ENCODE results near the gene DENND4A.

DNA sequence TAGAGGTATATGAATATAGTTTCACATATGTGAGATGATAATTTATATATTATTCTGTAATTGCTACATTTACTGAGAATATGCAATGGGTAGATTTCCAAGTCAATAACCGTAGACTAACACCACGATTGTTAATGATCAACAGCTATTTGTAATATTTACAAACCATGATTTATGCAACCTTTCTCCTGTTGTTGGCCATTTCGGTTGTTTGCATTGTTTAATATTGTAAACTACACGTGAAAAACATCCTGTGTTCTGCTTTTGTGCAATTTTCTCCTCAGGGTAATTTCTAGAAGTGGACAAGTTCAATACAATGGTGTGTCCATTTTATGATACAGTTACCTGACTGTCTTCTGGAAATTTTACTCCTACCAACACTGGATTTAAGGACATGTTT lies 47.9 kb upstream of the DENND4A start:
- TF ChIP-seq, protein P1, sequence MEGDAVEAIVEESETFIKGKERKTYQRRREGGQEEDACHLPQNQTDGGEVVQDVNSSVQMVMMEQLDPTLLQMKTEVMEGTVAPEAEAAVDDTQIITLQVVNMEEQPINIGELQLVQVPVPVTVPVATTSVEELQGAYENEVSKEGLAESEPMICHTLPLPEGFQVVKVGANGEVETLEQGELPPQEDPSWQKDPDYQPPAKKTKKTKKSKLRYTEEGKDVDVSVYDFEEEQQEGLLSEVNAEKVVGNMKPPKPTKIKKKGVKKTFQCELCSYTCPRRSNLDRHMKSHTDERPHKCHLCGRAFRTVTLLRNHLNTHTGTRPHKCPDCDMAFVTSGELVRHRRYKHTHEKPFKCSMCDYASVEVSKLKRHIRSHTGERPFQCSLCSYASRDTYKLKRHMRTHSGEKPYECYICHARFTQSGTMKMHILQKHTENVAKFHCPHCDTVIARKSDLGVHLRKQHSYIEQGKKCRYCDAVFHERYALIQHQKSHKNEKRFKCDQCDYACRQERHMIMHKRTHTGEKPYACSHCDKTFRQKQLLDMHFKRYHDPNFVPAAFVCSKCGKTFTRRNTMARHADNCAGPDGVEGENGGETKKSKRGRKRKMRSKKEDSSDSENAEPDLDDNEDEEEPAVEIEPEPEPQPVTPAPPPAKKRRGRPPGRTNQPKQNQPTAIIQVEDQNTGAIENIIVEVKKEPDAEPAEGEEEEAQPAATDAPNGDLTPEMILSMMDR (IDR thresholded peaks at IDR 0.05; ENCODE audit: insufficient read depth, low read length, poor library complexity, severe bottlenecking): no peak
- no peak for TF ChIP-seq EZH2phosphoT487 (conservative IDR thresholded peaks at IDR 0.05; ENCODE audit: low read length)
